Nucleus accumbens (tissue), 56 donors: ENCODE measurements around the gene TEX261.
"Not testable (repeated sequence)": the region's sequence is repeated elsewhere in the genome, so short reads cannot be mapped to it uniquely, and the experiment has no call there.

ENCODE experiments used
- DNase-seq, 56 donors: peaks; one replicate each; lab custom pipeline; 2025; lab: John Stamatoyannopoulos, UW

TEX261 gene

GRCh38 chr2:71000780-71001591 is 6.3 kb upstream of the TEX261 start:
- peak in 46 of 56 donors; percentile 9 to 73 (median 44) for DNase-seq

DNA sequence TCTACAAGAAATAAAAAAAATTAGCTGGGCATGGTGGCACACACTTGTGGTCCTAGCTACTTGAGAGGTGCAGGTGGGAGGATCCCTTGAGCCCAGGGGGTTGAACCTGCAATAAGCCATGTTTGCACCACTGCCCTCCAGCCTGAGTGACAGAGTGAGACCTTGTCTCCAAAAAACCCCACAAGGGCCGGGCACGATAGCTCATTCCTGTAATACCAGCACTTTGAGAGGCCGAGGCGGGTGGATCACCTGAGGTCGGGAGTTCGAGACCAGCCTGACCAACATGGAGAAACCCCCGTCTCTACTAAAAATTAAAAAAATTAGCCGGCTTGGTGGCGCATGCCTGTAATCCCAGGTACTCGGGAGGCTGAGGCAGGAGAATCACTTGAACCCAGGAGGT is 5.3 kb upstream of the TEX261 start:
- DNase-seq: not testable (repeated sequence)

GRCh38 chr2:70999362-70999761 is 4.7 kb upstream of the TEX261 start:
- DNase-seq: no peak

DNA sequence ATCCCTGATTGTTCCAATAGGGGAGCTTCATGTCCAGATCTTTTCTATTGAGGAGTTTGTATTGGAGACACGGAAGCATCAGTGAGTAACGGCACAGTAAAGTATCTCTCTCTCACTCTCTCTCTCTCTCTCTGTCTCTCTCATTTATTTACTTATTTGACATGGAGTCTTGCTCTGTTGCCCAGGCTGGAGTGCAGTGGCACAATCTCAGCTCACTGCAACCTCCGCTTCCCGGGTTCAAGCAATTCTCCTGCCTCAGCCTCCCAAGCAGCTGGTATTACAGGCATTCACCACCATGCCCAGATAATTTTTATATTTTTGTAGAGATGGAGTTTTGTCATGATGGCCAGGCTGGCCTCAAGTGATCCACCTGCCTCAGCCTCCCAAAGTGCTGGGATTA is 4.2 kb upstream of the TEX261 start:
- DNase-seq: not testable (repeated sequence)

- DNase-seq: peak in 2 of 56 donors; percentile 16 to 36
Observed at GRCh38 chr2:70995426-70995729, 705 bp upstream of the TEX261 start.

GRCh38 chr2:70994009-70994698 is 519 bp downstream of the TEX261 start:
- DNase-seq: peak in 4 of 56 donors; percentile 33 to 63 (median 56)

- no peak for DNase-seq
Observed at GRCh38 chr2:70992945-70993853, 1.5 kb downstream of the TEX261 start.

DNA sequence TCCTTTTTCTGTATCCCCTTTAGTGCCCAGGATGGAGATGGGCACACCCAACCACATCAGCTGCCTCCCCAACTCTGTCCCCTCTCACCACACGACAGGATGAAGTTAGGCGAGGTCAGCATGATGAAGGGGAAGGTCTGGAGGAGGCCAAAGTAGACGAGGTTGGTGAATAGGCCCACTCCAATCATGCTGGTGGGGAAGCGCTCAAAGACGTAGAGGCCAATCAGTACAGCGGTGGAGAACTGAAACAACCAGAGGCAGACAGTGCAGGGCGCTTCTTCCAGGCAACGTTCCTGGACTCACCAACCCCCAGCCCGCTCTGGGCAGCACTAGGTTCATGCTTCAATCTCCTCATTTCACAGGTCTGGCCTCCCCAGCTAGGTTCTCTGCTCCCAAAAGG is 2.9 kb downstream of the TEX261 start:
- DNase-seq: no peak

DNA sequence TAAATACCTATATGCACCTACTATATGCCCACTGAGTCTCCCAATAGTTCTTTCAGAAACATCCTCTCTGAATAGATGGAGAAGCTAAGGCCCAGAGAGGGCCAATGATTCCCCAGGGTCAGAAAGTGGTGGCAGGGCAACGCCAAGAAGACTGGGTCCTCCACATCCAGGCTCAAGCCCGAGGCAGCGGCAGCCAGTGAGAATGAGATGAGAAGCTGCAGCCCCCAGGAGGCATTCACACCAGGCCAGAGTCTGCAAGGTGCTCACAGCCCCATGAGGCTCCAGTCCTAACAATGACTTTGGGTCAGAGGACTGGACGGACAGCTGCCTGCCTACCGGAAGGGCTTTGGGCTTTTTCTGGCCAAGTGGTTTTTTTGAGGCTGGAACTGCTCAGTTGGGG is 3.5 kb downstream of the TEX261 start:
- DNase-seq: no peak

GRCh38 chr2:70990216-70990615 is 4.5 kb downstream of the TEX261 start:
- no peak for DNase-seq

- DNase-seq: no peak
Observed at GRCh38 chr2:70988726-70989648, 5.7 kb downstream of the TEX261 start.

DNA sequence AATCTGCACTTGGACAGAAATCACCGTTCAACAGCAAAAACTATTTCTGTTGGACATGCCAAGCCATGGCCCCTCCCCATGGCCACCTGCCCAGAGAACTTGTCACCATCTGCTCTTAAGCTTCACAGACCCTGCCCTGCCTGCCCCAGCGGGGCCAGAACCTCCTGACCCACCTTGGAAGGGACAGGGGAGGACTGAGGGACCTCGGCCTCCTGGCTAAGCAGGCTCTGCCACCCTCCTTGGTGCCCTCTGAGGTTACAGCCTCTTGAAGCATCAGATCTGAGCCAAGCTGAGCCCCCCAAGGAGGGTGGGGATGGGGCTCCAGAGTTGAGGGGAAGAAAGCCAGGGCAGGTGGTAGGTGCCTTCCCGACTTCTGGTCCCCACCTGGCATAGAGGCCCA is 6.5 kb downstream of the TEX261 start:
- DNase-seq: no peak

GRCh38 chr2:70987386-70987785 is 7.3 kb downstream of the TEX261 start:
- no peak for DNase-seq

DNA sequence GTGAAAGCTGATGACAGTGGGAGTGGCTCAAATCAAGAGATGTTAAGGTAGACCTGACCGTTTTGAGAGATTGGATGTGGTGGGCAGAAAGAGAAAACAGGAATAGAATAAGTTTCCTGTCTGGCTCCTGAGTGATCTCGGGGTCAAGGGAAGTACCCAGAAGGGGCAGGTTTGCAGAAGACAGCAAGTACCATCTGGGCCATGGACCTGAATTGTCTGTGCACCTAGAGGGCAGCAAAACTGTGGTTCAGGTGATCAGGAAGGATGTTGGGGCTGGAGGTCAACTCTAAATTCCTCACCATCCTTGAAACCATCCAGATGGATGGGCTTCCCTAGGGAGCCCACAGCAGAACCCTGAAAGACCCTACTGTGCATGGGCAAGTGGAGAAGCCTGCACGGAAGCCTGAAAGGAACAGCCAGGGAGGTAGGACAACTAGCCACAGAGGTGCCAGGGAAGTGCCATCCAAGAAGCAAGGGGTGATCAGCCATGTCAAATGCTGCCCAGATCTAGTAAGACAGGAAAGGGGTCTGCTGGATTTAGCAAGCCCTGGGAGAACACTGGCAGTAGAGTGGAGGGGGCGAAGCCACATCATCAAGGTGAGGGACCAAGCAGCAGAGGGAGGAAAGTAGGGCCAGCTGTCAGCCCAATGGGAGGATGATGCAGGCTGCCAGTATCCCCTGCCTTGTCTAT is 8.0 kb downstream of the TEX261 start:
- no peak for DNase-seq

- DNase-seq: no peak
Observed at GRCh38 chr2:70985956-70986355, 8.7 kb downstream of the TEX261 start.

DNA sequence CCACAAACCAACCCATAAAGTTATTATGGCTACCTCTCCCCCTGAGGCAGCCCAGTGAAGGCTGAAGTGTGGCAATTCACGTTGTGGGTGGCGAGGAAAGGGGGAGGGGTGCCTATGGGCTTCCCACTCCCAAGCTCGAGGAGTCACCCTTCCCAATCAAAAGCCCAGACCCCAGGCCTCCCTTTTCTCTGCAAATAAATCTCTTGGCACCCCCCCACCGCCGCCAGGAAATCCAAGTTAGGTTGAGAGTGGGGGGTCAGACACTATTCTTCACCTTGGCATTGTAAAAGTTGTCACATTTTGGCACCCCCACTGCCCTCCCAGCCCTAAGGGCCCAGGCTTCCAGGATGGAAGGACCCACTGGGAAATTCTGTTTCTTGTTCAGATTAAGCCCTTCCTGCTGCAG is 9.4 kb downstream of the TEX261 start:
- DNase-seq: no peak

GRCh38 chr2:70984576-70985282 is 9.9 kb downstream of the TEX261 start:
- peak in 11 of 56 donors; percentile 2 to 43 (median 16) for DNase-seq

DNA sequence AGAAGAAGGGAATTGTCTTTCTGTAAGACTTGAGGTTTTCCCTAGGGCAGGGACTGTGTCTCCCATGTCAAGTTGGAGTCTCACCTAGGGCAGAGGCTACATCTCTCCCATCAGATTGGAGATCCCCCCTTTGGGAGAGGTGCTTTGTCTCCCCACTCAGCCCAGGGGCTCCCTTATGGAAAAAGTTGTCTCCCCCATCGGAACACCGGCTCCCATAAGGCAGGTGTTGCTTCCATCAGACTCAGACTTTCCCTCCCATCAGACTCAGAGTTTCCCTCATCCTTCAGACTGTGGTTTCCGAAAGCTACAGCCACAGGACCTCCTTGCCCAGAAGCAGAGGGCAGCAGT is 10.5 kb downstream of the TEX261 start:
- no peak for DNase-seq
